ENCODE measurements around the gene GH2. TPM values are rescaled to one million over a fixed set of nuclear protein-coding genes. Genes with fewer than 3 reads are reported as not detected.
"Not testable (repeated sequence)": the region's sequence is repeated elsewhere in the genome, so short reads cannot be mapped to it uniquely, and the experiment has no call there.

GH2 gene
- total RNA-seq, 4 donors from 2014 or later = not detected

GRCh38 chr17:63928172-63928666, 46.5 kb upstream of the GH2 start:
- no peak overlapping the region for H3K27ac ChIP-seq
- H3K36me3 ChIP-seq = no peaks in the 10 kb centered on the region
- no peak for DNase-seq (ENCODE audit: low spot score in 2 of 2)
- no peaks in the 10 kb centered on the region for H3K9me3 ChIP-seq
- TF ChIP-seq POLR2A (IDR thresholded peaks at IDR 0.05) = no peak
- TF ChIP-seq EP300 (IDR thresholded peaks at IDR 0.05) = no peak
- no peak for TF ChIP-seq CTCF (IDR thresholded peaks at IDR 0.05)
- WGBS, 2 donors = 83 to 87% methylated on average over 7 to 8 of the region's 10 CpGs
- peaks cover 0 to 22% (median 3%) of the 10 kb centered on the region in 4 donors for H3K4me1 ChIP-seq
- H3K27me3 ChIP-seq = no peaks in the 10 kb centered on the region
- no peak overlapping the region for H3K4me3 ChIP-seq

DNA sequence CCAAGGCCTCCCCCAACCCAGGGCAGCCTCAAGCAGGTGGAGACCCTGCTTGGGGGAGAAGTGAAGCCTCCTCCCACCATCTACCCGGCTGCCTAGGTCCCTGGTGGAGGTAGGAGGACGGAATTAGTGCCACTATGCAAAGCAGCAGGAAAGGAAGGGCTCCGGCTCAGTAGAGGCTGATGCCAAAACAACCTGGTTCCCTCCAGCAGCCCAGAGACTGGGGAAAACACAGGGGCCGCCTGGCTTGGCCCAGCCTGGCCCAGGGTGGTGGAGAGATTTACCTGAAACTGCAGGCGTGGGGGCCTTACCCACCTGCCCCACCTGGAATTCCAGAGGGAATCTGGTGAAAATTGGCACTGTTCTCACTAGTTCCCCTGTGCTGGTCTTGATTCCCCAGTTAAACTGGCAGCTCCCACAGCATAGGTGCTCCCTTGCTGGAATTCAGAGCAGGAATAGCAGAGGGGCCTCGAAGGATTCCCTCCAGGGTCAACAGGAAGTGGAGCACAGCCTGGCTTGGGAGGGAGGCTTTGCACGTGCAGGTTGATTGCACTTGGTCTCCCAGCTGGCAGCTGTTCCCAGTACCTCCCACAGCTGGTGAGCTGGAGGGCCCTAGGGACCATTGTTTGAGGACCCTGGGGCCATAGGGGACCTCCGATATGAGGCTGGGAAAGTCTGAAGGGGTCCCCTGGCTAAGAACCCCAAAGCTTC, 45.9 kb upstream of the GH2 start:
- Histone ChIP-seq H3K4me3 (no peak overlapping the region), H3K27ac (no peak overlapping the region), H3K4me1 (peaks cover 0 to 22% (median 3%) of the 10 kb centered on the region in 4 donors), H3K9me3 (no peaks in the 10 kb centered on the region), H3K36me3 (no peaks in the 10 kb centered on the region), H3K27me3 (no peaks in the 10 kb centered on the region)
- TF ChIP-seq EP300 (IDR thresholded peaks at IDR 0.05) (no peak), CTCF (IDR thresholded peaks at IDR 0.05) (no peak), POLR2A (IDR thresholded peaks at IDR 0.05) (no peak)
- 64 to 74% methylated on average over 8 of the region's 8 CpGs for WGBS, 2 donors
- no peak for DNase-seq (ENCODE audit: low spot score in 2 of 2)

DNA sequence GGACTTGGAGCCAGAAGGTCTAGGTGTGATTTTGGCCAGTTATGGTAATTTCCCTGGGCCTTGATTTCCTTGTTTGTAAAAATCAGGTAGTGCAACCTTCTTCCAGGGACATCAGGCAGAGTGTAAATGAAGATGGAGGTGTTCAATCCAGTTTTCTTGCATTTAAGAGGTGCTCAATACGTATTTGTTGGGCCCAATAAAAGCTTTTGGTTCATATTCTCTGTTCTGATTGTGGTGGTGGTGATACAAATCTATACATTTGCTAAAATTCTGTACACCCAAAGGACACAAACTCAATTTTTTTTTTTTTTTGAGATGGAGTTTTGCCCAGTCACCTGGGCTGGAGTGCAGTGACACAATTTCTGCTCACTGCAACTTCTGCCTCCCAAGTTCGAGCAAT, 44.4 kb upstream of the GH2 start:
- Histone ChIP-seq H3K9me3 (no peaks in the 10 kb centered on the region), H3K4me1 (peaks cover 0 to 9% (median 0%) of the 10 kb centered on the region in 4 donors), H3K4me3 (no peak overlapping the region), H3K36me3 (no peaks in the 10 kb centered on the region), H3K27me3 (no peaks in the 10 kb centered on the region), H3K27ac (no peak overlapping the region)
- no peak for DNase-seq (ENCODE audit: low spot score in 2 of 2)
- 91 to 97% methylated on average over 2 of the region's 2 CpGs for whole genome bisulfite sequencing, 2 donors
- no peak for TF ChIP-seq CTCF (IDR thresholded peaks at IDR 0.05)
- TF ChIP-seq EP300 (IDR thresholded peaks at IDR 0.05) = no peak
- no peak for TF ChIP-seq POLR2A (IDR thresholded peaks at IDR 0.05)

DNA sequence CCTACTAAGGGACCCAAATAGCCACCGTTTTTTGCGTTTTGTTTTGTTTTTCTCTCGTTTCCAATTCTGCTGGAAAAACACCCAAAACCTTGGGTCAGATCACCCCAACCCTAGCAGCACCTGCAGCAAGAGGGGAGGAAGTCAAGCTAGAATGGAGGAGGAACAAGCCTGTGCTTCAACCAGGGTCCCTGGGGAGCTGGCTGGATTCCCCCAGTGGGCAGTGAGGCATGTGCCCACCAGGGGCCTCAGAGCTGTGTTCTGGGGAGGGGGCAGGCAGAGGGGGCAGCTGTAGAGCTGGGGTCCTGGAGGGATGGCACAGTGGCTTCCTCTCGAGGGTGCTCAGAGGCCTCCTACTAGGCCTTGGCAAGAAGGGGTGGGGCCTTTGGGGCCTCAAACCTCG, 43.9 kb upstream of the GH2 start:
- no peak overlapping the region for H3K27ac ChIP-seq
- no peak overlapping the region for H3K4me3 ChIP-seq
- DNase-seq (ENCODE audit: low spot score in 2 of 2) = no peak
- 71 to 73% methylated on average over 5 of the region's 5 CpGs for WGBS, 2 donors
- TF ChIP-seq POLR2A (IDR thresholded peaks at IDR 0.05) (no peak), CTCF (IDR thresholded peaks at IDR 0.05) (no peak), EP300 (IDR thresholded peaks at IDR 0.05) (no peak)
- peaks cover 0 to 3% (median 0%) of the 10 kb centered on the region in 4 donors for H3K4me1 ChIP-seq
- no peaks in the 10 kb centered on the region for H3K9me3 ChIP-seq
- no peaks in the 10 kb centered on the region for H3K27me3 ChIP-seq
- no peaks in the 10 kb centered on the region for H3K36me3 ChIP-seq

GRCh38 chr17:63922402-63922801, 40.7 kb upstream of the GH2 start:
- not testable (repeated sequence) for H3K27me3 ChIP-seq; H3K27ac ChIP-seq; H3K36me3 ChIP-seq; H3K4me3 ChIP-seq; H3K4me1 ChIP-seq; H3K9me3 ChIP-seq; DNase-seq (ENCODE audit: low spot score in 2 of 2)
- 62 to 83% methylated on average over 9 of the region's 9 CpGs for WGBS, 2 donors

- H3K27me3 ChIP-seq; H3K27ac ChIP-seq; H3K36me3 ChIP-seq; DNase-seq (ENCODE audit: low spot score in 2 of 2); H3K4me1 ChIP-seq; H3K4me3 ChIP-seq; H3K9me3 ChIP-seq: not testable (repeated sequence)
- WGBS, 2 donors = 85 to 89% methylated on average over 5 of the region's 5 CpGs
Measured at GRCh38 chr17:63920779-63921178, 39.0 kb upstream of the GH2 start.

GRCh38 chr17:63920050-63920449, 38.3 kb upstream of the GH2 start:
- DNase-seq (ENCODE audit: low spot score in 2 of 2); H3K9me3 ChIP-seq; H3K4me1 ChIP-seq; H3K27me3 ChIP-seq; H3K36me3 ChIP-seq; H3K4me3 ChIP-seq; H3K27ac ChIP-seq: not testable (repeated sequence)
- 76 to 82% methylated on average over 6 of the region's 6 CpGs for WGBS, 2 donors
